GM18511 (cell line): ENCODE results near the gene GLRX2.
A peak's percentile ranks its signal among the peaks of the same experiment; 100 is the strongest.
"Not testable (repeated sequence)": the region's sequence is repeated elsewhere in the genome, so short reads cannot be mapped to it uniquely, and the experiment has no call there.

Experiments used
- ATAC-seq: cut with Tn5 transposase; IDR thresholded peaks from one replicate; pipeline ENCODE4 v1.9.1; 2021; ENCODE audit warnings: mild to moderate bottlenecking, moderate library complexity; ENCODE audit not compliant: unreplicated experiment

The GLRX2 gene

DNA sequence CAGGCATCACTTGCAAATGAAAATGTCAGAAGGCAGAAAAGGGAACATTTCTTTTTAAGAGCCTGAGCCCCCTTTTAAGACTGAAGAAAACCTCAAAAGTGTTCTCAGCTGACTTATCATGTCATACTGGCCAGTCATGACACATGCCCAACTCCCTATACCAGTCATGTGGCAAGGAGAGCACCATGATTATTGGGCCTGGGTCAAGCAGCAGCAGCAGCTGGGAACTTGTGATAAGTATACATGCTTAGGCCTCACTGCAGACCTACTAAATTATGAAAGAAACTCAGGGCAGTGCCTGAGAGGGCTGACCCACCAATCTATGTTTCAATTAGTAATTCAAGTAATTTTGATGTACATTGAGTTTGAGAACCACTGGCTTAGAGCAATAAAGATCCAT, 37.2 kb downstream of the GLRX2 start:
- no peak for ATAC-seq

DNA sequence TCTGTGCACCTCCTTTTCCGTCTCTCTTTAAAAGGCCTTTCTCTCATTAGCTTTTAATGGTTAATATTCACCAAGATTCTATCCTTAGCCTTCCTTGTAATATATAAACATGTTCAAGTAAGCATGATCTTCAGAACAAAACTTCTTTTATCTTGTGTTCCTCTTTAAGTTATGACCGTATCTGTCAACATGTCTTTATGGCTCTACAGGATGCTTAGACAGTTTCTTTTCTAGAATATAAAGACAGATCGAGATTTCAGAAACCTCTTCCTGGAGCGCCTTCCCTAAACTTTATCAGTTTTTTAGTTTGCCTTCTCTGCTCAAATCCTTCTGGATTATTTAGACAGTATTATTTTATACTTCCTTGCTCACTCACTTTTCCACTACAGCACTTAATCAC, 38.6 kb downstream of the GLRX2 start:
- no peak for ATAC-seq

DNA sequence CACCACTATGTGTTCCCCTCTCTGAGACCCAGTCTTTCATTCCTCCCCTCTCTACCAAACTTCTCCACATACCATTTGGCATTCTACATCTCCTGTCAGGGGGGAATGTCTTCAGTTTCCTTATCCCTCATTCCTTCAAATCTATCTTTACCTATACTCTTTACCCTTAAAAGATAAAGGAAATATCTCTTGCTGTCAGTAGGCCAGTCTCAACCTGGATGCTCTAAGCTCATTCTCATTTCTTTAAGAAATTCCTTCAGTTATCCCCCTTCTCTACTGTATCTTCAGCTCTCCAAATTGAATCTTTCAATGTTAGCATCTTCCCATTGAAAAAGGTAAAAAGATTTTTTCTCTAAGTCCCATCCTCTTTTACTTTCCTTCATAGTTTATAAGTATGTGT, 39.3 kb downstream of the GLRX2 start:
- no peak for ATAC-seq

DNA sequence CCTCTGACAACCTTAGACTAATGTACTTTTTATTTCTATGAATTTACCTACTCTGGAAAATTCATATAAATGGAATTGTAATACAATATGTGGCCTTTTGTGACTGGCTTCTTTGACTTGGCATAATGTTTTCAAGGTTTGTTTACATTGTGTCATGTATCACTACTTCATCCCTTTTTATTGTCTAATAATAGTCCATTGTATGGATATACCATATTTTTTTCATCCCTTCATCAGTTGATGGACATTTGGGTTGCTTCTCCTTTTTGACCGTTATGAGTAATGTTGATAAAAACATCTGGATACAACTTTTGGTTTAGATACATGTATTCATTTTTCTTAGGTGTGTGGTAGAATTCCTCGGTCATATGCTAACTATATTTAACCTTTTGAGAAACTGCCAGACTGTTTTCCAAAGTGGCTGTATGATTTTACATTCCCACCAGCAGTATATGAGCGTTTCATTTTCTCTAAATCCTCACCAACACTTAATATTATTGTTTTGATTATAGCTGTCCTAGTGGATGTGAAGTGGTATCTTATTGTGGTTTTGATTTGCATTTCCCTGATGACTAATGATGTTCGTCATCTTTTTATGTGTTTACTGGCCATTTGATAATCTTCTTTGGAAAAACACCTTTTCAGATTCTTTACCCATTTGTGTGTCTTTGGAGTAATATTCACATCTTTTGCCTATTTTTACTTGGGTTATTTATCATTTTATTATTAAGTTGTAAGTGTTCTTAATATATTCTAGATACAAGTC, 42.3 kb downstream of the GLRX2 start:
- ATAC-seq = no peak

DNA sequence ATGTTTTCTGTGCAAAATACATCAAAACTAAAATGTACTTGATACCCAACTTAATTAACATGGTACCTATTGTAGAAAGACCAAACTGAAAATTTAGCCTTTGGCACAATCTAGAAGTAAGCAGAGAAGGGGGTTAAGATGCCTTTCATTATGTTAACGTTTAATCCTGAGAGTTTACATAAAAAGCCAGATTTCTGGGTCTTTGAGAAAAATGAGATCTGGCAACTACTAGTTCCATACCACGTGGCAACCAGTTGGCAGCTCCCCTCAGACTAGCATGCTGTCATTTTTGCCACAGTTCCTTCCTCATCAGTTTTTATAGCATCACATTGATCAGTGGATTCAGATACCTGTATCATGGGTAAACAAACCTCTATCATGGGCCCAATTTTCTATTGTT, 44.3 kb downstream of the GLRX2 start:
- ATAC-seq = no peak

DNA sequence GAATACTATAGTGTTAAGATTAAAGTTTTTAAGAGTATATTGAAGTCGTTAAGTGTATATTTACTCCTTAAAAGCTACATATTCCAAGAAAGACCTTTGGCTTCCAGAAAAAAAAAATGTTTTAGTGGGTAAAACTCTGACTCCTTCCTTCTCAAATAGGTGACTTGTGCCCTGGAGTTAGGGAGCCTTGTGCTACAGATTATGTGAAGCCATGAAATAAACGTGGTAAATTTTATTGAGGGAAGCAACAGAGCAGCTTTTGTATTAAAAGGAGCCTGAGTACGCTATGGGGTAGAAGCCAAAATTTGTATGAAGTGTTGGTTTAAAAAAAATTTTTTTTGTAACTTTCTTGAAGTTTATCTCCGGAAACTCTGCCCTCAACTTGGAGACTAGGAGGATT, 44.8 kb downstream of the GLRX2 start:
- no peak for ATAC-seq

DNA sequence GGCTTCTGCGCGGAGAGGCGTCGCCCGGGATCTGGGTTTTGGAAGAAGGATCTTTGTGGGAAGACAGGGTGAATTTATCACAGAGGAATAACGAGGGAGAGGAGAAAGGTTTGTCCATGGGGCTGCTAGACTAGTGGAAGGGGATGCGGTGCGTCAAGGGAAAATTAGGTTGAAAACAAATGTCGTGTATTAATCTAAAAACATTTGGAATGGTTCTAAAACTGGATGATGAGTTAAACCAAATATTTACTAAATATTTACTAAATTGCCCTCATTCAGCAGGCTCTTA, 45.2 kb downstream of the GLRX2 start:
- ATAC-seq = no peak

DNA sequence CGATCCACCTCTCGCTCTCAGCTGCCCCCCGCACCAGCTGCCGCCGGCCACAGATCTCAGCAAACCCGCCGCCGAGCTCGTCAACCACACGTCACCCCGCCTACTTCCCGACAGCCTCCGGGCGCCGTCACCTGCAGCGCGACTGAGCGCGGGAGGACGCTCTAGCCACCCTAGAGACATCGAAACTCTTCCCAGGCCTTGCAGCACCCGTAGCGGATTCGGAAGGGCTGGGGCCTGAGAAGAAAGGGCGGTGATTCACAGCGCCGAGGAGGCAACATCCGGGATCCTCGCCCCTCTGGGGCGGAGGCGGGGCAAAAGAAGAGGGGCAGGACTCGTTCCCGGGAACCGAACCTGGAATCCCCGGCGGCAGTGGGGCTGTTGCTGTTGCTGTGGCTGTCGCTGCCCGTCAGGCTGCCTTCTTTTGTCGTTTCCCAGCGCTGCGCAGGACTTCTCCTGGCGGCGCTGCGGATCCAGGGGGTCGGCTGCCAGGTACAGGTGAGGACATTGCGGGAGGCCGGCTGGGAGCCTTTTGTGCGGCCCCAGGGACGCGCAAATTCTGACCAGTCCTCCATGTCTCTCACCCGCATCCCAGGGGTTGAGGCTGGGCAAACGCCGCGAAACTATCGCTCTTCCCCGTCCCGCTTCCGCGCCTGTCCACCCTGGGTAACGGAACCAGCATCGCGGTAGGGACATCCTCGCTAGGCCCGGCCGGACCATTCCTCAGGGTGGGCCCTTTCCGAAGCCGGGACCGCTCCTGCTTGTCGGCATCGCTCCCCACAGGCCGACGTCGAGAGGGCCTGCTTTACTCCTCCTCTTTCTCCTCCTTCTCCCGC, 45.7 kb downstream of the GLRX2 start, which contains the start of the genes RO60 and UCHL5:
Gene RO60 (plus strand): TSS at position 331 of the 833 bp plus-strand sequence. CDS start 9,443 bp downstream, outside the sequence.
Gene UCHL5 (minus strand): TSS at position 79 of the 833 bp plus-strand sequence. CDS start 100 bp downstream, outside the sequence.
- peak; percentile 92 for ATAC-seq

DNA sequence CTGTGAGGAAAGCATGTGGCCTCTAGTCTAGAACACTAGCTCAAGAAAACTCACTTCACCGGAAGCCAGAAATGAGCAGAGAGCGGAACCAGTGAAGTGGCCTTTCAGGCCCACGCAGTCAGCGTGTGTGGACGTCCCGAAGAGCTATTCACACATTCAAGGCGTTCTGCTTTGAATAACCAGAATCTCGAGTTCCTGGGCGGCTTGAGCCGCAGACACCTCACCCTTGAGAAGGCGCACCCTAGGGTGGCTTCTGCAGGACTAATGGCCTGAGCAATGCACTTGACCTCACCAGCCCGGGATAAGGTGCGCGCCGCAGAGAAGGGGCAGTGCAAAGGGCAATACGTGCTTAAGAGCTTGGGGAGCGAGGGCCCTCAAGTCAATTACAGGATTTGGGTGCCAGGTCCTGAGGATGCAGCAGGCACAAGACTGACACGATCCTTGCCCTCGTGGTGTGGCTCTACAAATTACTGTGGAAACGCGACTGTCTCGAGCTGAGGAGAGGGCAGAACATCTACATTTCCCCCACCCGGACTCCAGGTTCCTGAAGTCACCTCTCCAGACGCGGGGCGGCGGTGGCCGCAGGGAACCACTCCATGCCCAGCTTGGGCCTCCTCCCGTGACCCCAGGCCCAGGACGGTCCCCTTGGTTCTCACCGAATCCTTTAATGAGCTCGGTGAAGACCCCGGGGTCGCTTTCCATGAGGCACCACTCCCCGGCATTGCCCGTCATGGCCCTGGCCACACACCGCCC, 46.5 kb downstream of the GLRX2 start:
- peak; percentile 42 for ATAC-seq

DNA sequence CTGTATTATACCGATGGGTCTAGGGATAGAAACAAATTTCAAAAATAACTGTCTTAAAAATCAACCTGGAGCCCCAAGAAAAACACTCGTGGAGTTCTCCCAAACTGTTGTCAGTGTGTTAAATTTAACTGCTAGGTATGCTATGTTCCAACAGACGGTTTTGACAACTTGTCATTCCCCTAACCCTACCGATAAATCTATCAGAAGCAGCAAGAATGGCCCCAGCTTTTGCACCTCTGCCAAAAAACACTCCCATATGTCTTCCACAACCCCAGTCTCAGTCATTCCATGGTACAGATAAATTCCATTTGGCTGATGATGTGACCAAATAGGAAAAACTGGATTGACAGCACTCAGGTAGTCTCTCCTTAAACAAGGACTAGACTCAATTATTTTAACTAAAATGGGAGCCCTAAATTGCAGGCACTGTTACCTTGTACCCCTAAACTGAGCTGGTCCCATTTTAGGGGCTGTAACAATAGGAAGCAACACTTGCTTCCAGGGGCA, 51.0 kb downstream of the GLRX2 start:
- ATAC-seq = no peak

DNA sequence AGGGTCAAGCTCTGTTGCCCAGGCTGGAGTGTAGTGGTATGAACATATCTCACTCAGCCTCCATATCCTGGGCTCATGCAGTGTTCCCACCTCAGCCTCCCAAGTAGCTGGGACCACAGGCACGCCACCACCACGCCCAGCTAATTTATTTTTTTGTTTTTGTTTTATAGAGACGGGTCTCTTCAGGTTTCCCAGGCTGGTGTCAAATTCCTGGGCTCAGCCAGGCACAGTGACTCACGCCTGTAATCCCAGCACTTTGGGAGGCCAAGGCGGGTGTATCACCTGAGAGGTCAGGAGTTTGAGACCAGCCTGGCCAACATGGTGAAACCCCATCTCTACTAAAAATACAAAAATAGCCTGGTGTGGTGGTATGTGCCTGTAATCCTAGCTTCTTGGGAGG, 56.3 kb downstream of the GLRX2 start:
- ATAC-seq = not testable (repeated sequence)
